ENCODE data around the gene P2RY8.
"Not testable (repeated sequence)": the region's sequence is repeated elsewhere in the genome, so short reads cannot be mapped to it uniquely, and the experiment has no call there.

Gene P2RY8

DNA sequence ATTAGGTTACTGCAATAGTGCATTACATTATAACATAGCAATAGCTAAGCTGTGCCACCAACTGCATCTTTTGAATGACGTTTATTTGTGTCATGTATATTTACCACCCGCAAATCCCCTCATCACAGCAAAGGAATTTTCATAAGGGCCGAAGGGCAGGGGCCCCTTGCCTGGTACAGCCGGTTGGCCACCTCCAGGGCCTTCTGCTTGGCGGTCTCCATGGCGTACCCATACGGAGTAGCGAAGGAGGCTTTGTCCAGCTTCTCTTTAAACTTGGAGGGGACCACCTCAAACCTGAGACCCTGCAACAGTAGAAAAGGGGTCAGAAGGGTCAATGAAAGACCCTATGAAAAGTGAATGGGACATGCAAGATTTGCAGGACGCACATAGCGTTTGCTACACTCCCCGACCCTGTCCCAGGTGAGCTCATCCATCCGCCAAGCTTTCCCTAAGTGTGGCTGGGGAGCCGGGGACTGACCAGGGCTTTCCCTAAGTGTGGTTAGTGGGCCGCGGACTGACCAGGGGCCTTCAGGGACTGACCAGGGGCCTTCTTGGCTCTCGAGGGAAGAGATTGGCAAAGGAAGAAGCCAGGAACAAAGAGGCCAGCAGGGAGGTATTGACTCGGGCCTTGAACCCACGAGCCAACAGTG, 94.8 kb downstream of the P2RY8 start:
- peak; percentile 1 for DNase-seq

- no peak for DNase-seq
Measured at GRCh38 chrX:1440506-1440905, 96.5 kb downstream of the P2RY8 start.

DNA sequence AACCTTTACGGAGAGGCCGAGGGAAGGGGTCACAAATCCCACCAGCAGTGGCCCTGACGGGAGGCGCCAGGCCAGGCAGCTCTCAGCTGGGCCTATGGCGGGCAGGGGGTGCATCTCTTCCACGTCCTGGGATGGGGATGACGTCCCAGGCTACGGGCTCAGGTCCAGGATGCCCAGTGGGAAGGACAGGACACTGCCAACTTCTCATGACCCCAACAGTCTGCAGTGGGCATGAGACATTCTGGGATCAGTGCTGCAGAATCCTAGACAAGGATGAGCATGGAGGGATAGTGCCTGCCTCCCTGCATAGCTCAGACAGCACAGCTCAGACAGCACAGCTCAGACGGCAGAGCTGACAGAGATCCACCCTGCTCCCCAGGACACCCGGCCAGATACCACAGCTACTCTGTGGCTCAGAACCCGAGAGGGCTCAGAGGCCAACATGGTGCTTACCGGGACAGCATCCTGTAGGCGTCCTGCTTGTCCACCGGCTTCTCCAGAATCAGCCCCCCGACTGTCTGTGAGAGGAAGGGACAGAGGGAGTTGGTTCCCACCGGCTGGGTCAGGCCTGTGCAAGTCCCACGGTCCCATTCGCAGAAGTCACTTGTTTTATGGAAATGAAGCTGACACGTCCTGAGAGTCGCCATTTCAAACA, 101.6 kb downstream of the P2RY8 start:
- DNase-seq, result no peak

DNA sequence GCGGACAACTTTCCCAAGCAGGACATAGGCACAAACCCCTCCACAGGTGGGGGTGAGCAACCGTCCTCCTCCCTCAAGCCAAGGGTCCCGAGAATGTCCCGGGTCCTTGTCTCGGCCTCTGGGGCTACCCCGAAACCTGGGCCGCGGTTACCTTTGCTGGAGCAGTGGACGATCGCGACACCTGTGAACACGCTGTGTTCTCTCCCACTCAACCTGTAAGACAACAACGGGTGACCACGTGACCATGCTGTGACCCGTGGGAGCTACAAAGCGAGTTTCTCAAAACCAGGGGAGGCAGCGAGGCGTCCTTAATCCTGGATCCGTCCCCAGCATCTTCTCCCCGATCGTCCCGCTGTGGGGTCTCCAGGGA, 102.1 kb downstream of the P2RY8 start:
- DNase-seq, result no peak

DNA sequence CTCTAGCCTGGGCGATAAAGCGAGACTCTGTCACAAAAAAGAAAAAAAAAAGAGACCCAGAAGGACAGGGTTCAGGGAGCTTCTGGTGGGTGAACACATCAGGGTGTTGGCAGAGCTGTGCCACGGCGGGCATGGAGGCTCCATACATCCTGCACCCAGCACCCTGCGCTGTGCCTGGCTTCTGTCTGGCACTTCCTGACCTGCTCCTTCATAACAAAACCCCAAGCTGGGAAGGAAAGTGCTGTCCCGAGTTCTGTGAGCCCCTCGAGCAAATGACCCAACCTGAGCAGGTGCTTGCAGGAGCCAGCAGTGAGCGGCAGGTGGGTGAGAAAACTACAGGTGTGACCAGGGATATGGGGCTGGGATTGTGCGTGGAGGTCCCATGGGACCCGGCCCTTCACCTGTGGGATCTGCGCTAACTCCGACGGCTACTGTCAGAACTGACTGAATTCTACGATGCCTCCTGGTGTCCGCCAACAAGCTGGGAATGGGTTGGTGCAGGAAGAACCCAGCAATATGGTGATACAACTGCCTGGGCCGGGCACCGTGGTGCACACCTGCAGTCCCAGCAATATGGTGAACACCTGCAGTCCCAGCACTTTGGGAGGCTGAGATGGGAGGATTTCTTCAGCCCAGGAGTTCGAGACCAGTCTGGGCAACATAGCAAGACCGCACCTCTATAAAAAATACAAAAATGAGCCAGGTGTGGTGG, 103.2 kb downstream of the P2RY8 start:
- no peak for DNase-seq

DNA sequence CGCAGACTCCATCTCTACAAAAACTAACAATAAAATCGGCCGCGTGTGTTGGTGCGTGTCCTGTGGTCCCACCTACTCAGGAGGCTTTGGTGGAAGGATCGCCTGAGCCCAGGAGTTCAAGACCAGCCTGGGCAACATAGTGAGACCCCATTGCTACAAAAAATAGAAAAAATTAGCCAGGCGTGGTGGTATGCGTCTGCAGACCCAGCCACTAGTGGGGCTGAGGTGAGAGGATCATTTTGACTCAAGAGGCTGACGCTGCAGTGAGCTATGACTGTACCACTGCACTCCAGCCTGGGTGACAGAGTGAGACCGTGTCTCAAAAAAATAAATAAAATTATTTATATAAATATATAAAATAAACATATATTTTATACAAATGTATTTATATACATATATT, 106.5 kb downstream of the P2RY8 start:
- no peak for DNase-seq

DNA sequence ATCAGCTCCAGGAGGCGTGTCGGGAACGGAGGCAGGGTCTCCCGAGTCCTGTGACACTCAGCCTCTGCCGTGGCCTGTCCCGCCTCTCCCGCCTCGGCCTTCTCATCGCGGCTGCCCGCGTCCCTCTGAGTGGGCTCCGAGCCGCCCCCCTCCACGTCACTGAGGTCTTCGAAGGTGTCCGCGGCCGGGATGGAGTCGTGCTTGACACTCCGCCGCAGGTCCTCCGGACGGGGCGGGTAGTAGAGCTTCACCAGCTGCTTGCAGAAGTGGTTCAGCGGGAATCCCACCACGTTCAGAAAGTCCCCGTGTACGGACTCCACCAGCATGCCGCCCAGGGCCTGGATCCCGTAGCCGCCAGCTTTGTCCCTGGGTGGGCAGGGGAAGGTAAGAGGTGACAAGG, 109.2 kb downstream of the P2RY8 start:
- no peak for DNase-seq

DNA sequence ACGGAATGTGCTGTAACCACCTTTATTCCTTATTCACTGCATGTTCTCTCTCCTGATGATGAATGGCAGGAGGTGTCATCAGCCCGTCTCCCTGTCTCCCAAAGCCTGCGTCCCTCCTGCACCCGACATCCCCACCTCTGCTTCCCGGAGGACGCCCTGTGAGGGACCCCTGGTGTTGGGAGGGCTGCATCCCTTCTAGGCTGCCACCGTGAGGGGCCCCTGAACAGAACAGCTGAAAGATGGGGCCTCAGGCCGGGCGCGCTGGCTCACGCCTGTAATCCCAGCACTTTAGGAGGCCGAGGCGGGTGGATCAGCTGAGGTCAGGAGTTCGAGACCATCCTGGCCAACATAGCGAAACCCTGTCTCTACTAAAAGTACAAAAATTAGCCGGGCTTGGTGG, 110.7 kb downstream of the P2RY8 start:
- not testable (repeated sequence) for DNase-seq

GRCh38 chrX:1425381-1425780, 111.6 kb downstream of the P2RY8 start:
- no peak for DNase-seq

DNA sequence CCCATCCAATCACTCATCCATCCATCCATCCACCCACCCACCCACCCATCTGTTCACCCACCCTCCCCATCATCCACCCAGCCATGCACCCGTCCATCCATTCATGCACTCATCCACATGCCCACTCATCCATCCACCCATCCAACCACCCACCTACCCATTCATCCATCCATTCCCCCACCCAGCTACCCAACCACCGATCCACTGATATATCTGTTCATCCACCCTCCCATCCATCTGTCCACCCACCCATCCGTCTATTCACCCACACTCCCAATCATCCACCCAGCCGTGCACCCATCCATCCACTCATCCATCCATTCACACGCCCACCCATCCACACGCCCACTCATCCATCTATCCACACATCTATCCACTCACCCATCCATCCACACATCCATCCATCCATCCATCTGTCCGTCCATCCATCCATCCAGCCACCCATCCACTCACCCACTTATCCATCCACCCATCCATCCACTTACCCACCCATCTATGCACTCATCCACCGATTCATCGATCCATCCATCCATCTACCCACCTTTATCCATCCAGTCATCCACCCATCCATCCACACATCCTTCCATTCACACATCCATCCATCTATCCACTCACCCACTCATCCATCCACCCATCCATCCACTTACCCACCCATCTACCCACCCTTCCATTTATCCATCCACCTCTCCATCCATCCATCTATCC, 112.7 kb downstream of the P2RY8 start:
- no peak for DNase-seq

DNA sequence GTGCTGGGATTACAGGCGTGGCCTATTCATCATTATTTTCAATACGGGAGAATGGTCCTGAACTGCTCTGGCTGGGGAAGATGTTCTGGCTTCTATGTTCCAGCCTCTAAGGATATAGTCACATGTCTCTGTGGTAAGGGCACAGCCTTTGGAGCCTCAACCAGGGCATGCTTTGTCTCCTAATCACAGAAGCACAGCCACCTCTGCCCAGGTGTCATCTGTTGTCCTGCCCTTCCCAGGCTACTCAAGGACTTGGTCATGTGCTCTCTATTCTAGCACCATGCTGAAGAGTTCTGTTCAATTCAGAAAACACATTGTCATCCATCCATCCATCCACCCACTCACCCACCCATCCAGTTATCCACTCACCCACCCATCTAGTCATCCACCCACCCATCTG, 113.8 kb downstream of the P2RY8 start:
- DNase-seq, result no peak

DNA sequence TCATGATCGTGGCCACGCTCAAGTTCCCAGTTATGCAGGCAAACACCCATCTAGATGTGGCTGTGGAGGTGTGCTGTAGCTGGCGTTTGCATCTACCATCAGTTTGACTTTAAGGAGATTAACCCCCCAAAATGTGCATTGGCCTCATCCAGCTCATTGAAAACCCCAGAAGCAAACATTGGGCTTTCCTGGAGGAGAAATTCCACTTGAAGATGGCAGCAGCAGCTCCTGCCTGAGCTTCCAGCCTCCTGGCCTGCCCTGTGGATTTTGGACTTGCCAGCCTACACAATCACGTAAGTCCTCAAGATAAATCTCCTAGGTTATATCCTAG, 114.9 kb downstream of the P2RY8 start:
- DNase-seq, result no peak

GRCh38 chrX:1421433-1422134, 115.4 kb downstream of the P2RY8 start:
- DNase-seq, result no peak

DNA sequence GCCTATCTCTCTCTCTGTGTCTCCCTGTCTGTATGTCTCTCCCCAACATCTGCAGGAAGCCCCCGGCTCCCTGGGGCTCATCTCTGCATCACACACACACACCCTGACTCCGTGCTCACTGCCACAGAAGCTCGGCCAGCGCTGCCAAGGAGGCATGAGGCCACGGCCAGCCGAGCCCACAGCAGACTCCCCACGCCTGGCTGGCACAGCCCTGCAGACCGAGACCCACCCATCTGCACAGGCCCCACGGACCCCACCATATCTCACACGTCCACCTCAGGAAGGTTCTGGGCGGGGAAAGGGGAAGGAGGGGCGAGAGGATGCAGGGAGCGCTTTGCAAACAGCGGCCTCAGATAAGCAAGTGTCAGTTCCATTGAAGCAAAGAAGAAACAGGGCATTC, 116.6 kb downstream of the P2RY8 start:
- no peak for DNase-seq

- no peak for DNase-seq
Measured at GRCh38 chrX:1419545-1420355, 117.2 kb downstream of the P2RY8 start.

- DNase-seq, result no peak
Measured at GRCh38 chrX:1418901-1419544, 118.0 kb downstream of the P2RY8 start.

GRCh38 chrX:1417921-1418771, 118.8 kb downstream of the P2RY8 start:
- DNase-seq, result no peak

DNA sequence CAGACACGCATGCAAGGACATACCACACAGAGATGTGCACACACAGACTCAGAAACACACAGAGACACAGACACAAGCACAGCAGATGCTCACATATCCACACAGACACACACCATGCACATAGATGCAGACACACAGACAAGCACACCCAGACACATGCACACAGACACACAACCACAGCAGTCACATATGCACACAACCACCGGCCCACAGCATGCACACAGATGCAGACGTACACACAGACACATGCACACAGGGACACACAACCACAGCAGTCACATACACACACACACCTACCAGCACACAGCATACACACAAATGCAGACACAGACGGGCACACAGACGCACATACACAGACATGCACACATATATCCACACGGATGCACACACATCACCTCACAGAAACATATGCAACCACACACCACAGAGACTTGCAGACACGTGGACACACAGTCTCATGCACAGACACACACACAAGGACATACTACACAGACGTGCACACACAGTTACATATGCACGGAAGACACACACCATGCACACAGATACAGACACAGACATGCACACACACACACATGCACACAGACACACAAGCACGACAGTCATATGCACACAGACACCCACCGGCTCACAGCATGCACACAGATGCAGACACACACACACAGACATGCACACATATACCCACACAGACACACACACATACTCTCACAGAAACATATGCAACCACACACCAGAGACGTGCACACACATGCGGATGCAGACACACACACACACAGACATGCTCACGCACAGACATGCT, 119.8 kb downstream of the P2RY8 start:
- DNase-seq, result no peak

DNA sequence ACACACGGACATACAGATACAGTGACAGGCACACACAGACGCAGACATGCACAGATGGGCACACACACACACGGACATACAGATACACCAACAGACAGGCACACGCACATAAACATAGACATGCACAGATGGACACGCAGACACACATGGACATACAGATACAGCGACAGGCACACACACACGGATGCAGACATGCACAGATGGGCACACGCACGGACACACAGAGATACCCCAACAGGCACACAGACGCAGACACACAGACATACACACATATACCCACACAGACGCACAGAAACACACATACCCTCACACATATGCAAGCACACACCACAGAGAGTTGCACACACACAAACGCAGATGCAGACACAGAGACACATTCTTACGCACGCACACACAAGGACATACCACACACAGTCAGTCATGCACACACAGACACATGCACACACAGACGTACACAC, 120.6 kb downstream of the P2RY8 start:
- DNase-seq, result no peak
